Measurements from ENCODE around the gene TNFRSF1A. TPM values are rescaled to one million over a fixed set of nuclear protein-coding genes. Genes with fewer than 3 reads are reported as not detected.

The TNFRSF1A gene
- total and polyA plus RNA-seq, 12 donors = 46.4 to 386 (median 224) TPM

- H3K27me3 ChIP-seq = no peaks in the 10 kb centered on the region
- no peaks in the 10 kb centered on the region for H3K36me3 ChIP-seq (replicated peaks in 1 of 2)
- no peak overlapping the region for H3K4me3 ChIP-seq
- intact Hi-C loops (cut with DNase I) = loop anchor here (5.0 kb wide), 3 partner anchors 213 to 288 kb away; no protein-coding TSS in a partner anchor
- TF ChIP-seq POLR2A (IDR thresholded peaks at IDR 0.05) = peak in 1 of 2 donors; percentile 36
- peak in 1 of 6 experiments; percentile 7 for TF ChIP-seq CTCF (IDR thresholded peaks at IDR 0.05)
- peaks cover 17 to 31% of the 10 kb centered on the region in 2 donors for H3K4me1 ChIP-seq (replicated peaks in 1 of 2)
- peak overlapping the region; percentile 35 to 92 (median 62) for H3K27ac ChIP-seq
- WGBS, 4 donors = 34 to 50% (median 44%) methylated on average over 2 of the region's 2 CpGs
- peak; percentile 61 to 87 (median 86) for DNase-seq
- no peaks in the 10 kb centered on the region for H3K9me3 ChIP-seq (replicated peaks in 1 of 3)
Observed at GRCh38 chr12:6280053-6280469, 61.8 kb downstream of the TNFRSF1A start.

- TF ChIP-seq POLR2A (IDR thresholded peaks at IDR 0.05) = no peak
- TF ChIP-seq CTCF (IDR thresholded peaks at IDR 0.05) = no peak
- no peaks in the 10 kb centered on the region for H3K27me3 ChIP-seq
- no peak overlapping the region for H3K4me3 ChIP-seq
- no peaks in the 10 kb centered on the region for H3K36me3 ChIP-seq (replicated peaks in 1 of 2)
- no peaks in the 10 kb centered on the region for H3K9me3 ChIP-seq (replicated peaks in 1 of 3)
- DNase-seq = no peak
- H3K4me1 ChIP-seq (replicated peaks in 1 of 2) = peaks cover 17 to 29% of the 10 kb centered on the region in 2 donors
- H3K27ac ChIP-seq = peak overlapping the region; percentile 21 to 92 (median 62)
- 66 to 80% (median 76%) methylated on average over 5 to 8 of the region's 8 CpGs for WGBS, 4 donors
- intact Hi-C loops (cut with DNase I) = loop anchor here (2.0 to 5.0 kb wide), 4 partner anchors 81 to 287 kb away; no protein-coding TSS in a partner anchor
Observed at GRCh38 chr12:6279631-6280030, 62.2 kb downstream of the TNFRSF1A start.

- 87 to 92% (median 91%) methylated on average over 12 of the region's 12 CpGs for WGBS, 4 donors
- peak overlapping the region in 1 of 4 donors; percentile 69 for H3K4me3 ChIP-seq
Observed at GRCh38 chr12:6279256-6279628, 62.6 kb downstream of the TNFRSF1A start.

More at GRCh38 chr12:6279256-6279628, 62.6 kb downstream of the TNFRSF1A start:
- H3K27me3 ChIP-seq = no peaks in the 10 kb centered on the region
- no peak for TF ChIP-seq CTCF (IDR thresholded peaks at IDR 0.05)
- no peak for TF ChIP-seq POLR2A (IDR thresholded peaks at IDR 0.05)
- intact Hi-C loops (cut with DNase I) = loop anchor here in 1 of 2 donors (2.0 kb wide), 1 partner anchor 80 kb away; no protein-coding TSS in a partner anchor
- no peak for DNase-seq
- peak overlapping the region; percentile 1 to 92 (median 62) for H3K27ac ChIP-seq
- H3K4me1 ChIP-seq (replicated peaks in 1 of 2) = peaks cover 17 to 29% of the 10 kb centered on the region in 2 donors
- no peaks in the 10 kb centered on the region for H3K9me3 ChIP-seq (replicated peaks in 1 of 3)
- no peaks in the 10 kb centered on the region for H3K36me3 ChIP-seq (replicated peaks in 1 of 2)

Small RNA genes lying within 50 kb of the gene (small RNA-seq; reads per million reads assigned to genes)
- gene RN7SL391P = 0 reads per million in 2 donors

Other genes starting within 250 kb of the TNFRSF1A start
- gene VWF, start 217.4 kb downstream of the TNFRSF1A start, total RNA-seq = 10 to 100 TPM in 8 of 9 donors, 1 to 10 TPM in 1; 2.0 to 60.1 (median 44.6) TPM
- gene VWF, start 217.4 kb downstream of the TNFRSF1A start, polyA plus RNA-seq = 10 to 100 TPM in 2 of 3 donors, 1 to 10 TPM in 1; 7.8 to 38.4 (median 10.5) TPM
- gene CD9, start 141.7 kb downstream of the TNFRSF1A start, total RNA-seq = 100 to 1,000 TPM in 8 of 9 donors, 10 to 100 TPM in 1; 14.9 to 461 (median 321) TPM
- gene CD9, start 141.7 kb downstream of the TNFRSF1A start, polyA plus RNA-seq = 100 to 1,000 TPM in 2 of 3 donors, 10 to 100 TPM in 1; 66.3 to 244 (median 139) TPM
- gene PLEKHG6, start 31.4 kb downstream of the TNFRSF1A start, total RNA-seq = 1 to 10 TPM in 2 of 9 donors, under 1 TPM in 6, not detected in 1; 0.06 to 1.9 (median 0.43) TPM
- gene PLEKHG6, start 31.4 kb downstream of the TNFRSF1A start, polyA plus RNA-seq = 1 to 10 TPM in 1 of 3 donors, under 1 TPM in 1, not detected in 1; 0.32 to 5.8 TPM
- 10 to 100 TPM in 7 of 9 donors, 1 to 10 TPM in 1, under 1 TPM in 1; 0.11 to 38.0 (median 13.7) TPM for gene SCNN1A, start 33.5 kb upstream of the TNFRSF1A start, total RNA-seq
- gene SCNN1A, start 33.5 kb upstream of the TNFRSF1A start, polyA plus RNA-seq = 1 to 10 TPM; 4.3 to 5.3 (median 5.1) TPM
- gene LTBR, start 42.1 kb upstream of the TNFRSF1A start, total RNA-seq = 100 to 1,000 TPM in 8 of 9 donors, 10 to 100 TPM in 1; 34.6 to 295 (median 158) TPM
- gene LTBR, start 42.1 kb upstream of the TNFRSF1A start, polyA plus RNA-seq = 100 to 1,000 TPM in 2 of 3 donors, 10 to 100 TPM in 1; 71.0 to 165 (median 119) TPM
- gene CD27, start 102.9 kb upstream of the TNFRSF1A start, total RNA-seq = 1 to 10 TPM in 2 of 9 donors, under 1 TPM in 6, not detected in 1; 0.11 to 8.9 (median 0.54) TPM
- gene CD27, start 102.9 kb upstream of the TNFRSF1A start, polyA plus RNA-seq = 1 to 10 TPM in 2 of 3 donors, under 1 TPM in 1; 0.77 to 2.1 (median 1.1) TPM
- gene TAPBPL, start 110.0 kb upstream of the TNFRSF1A start, total RNA-seq = 10 to 100 TPM; 17.0 to 42.4 (median 33.8) TPM
- 10 to 100 TPM; 13.8 to 41.6 (median 26.5) TPM for gene TAPBPL, start 110.0 kb upstream of the TNFRSF1A start, polyA plus RNA-seq
- gene VAMP1, start 128.6 kb upstream of the TNFRSF1A start, total RNA-seq = 10 to 100 TPM in 3 of 9 donors, 1 to 10 TPM in 6; 2.8 to 16.8 (median 8.8) TPM
- 10 to 100 TPM in 1 of 3 donors, 1 to 10 TPM in 2; 7.3 to 26.7 (median 9.6) TPM for gene VAMP1, start 128.6 kb upstream of the TNFRSF1A start, polyA plus RNA-seq
- gene MRPL51, start 151.2 kb upstream of the TNFRSF1A start, total RNA-seq = 100 to 1,000 TPM in 6 of 9 donors, 10 to 100 TPM in 3; 64.7 to 280 (median 164) TPM
- gene MRPL51, start 151.2 kb upstream of the TNFRSF1A start, polyA plus RNA-seq = 100 to 1,000 TPM in 1 of 3 donors, 10 to 100 TPM in 2; 67.2 to 161 (median 83.3) TPM
- gene NCAPD2, start 152.0 kb upstream of the TNFRSF1A start, total RNA-seq = 10 to 100 TPM; 11.5 to 33.9 (median 24.5) TPM
- gene NCAPD2, start 152.0 kb upstream of the TNFRSF1A start, polyA plus RNA-seq = 10 to 100 TPM in 1 of 3 donors, 1 to 10 TPM in 2; 6.6 to 10.1 (median 10.0) TPM
- gene GAPDH, start 192.4 kb upstream of the TNFRSF1A start, total RNA-seq = 1,000 to 10,000 TPM; 1,734 to 3,241 (median 2,275) TPM
- gene GAPDH, start 192.4 kb upstream of the TNFRSF1A start, polyA plus RNA-seq = 1,000 to 10,000 TPM; 1,816 to 4,338 (median 3,953) TPM
- gene IFFO1, start 214.0 kb upstream of the TNFRSF1A start, total RNA-seq = 10 to 100 TPM in 8 of 9 donors, 1 to 10 TPM in 1; 8.3 to 36.3 (median 27.5) TPM
- 10 to 100 TPM in 2 of 3 donors, 1 to 10 TPM in 1; 8.7 to 91.0 (median 79.2) TPM for gene IFFO1, start 214.0 kb upstream of the TNFRSF1A start, polyA plus RNA-seq
- 10 to 100 TPM in 8 of 9 donors, 1 to 10 TPM in 1; 7.7 to 34.7 (median 27.0) TPM for gene NOP2, start 226.2 kb upstream of the TNFRSF1A start, total RNA-seq
- 10 to 100 TPM; 43.2 to 95.5 (median 63.8) TPM for gene NOP2, start 226.2 kb upstream of the TNFRSF1A start, polyA plus RNA-seq

All from adrenal gland (tissue), 12 donors.